HepG2 (cell line): ENCODE data around the gene FANCD2OS. TPM values are rescaled to one million over a fixed set of nuclear protein-coding genes. Genes with fewer than 3 reads are reported as not detected.

Experiments
- CENPX ChIP-seq: sonication (generic); formaldehyde crosslinking; IDR thresholded peaks from 2 replicates; pipeline ENCODE4 v1.9.0; 2021; ENCODE audit warnings: mild to moderate bottlenecking, missing genetic modification reagents, moderate library complexity
- FOXC1 ChIP-seq: sonication (generic); formaldehyde crosslinking; IDR thresholded peaks from 2 replicates; pipeline ENCODE4 v1.8.0; 2022; ENCODE audit warnings: mild to moderate bottlenecking, missing genetic modification reagents, borderline replicate concordance
- FOXP4 ChIP-seq: sonication (generic); formaldehyde crosslinking; IDR thresholded peaks from 2 replicates; pipeline ENCODE4 v1.4.0; 2020; ENCODE audit warnings: missing genetic modification reagents
- GTF3A ChIP-seq: sonication (generic); formaldehyde crosslinking; conservative IDR thresholded peaks from 2 replicates; pipeline ENCODE4 v1.4.0; 2020; ENCODE audit warnings: mild to moderate bottlenecking, missing genetic modification reagents
- HIC2 ChIP-seq: sonication (generic); formaldehyde crosslinking; IDR thresholded peaks from 2 replicates; pipeline ENCODE4 v1.9.0; 2022; ENCODE audit warnings: low read depth, missing genetic modification reagents
- HNRNPH1 ChIP-seq: fragments of 200-400 bp; formaldehyde crosslinking; optimal IDR thresholded peaks from 2 replicates; pipeline ENCODE3; 2017; ENCODE audit warnings: mild to moderate bottlenecking, low read depth, low read length
- JDP2 ChIP-seq: sonication (generic); formaldehyde crosslinking; IDR thresholded peaks from 2 replicates; pipeline ENCODE4 v1.8.1; 2022; ENCODE audit warnings: missing genetic modification reagents, borderline replicate concordance
- KDM5A ChIP-seq: fragments of 200-600 bp; sonication (generic); IDR thresholded peaks from 2 replicates; pipeline ENCODE4 v1.7.0; 2018; ENCODE audit warnings: antibody characterized with exemption, mild to moderate bottlenecking, low read length, borderline replicate concordance
- POGZ ChIP-seq: sonication (generic); formaldehyde crosslinking; IDR thresholded peaks from 2 replicates; pipeline ENCODE4 v1.4.0; 2020; ENCODE audit warnings: mild to moderate bottlenecking, missing genetic modification reagents
- RBFOX2 ChIP-seq: fragments of 200-400 bp; formaldehyde crosslinking; IDR thresholded peaks from 2 replicates; pipeline ENCODE4 v1.6.1; 2017; ENCODE audit warnings: low read depth, mild to moderate bottlenecking, low read length
- REST ChIP-seq, 2 experiments: IDR thresholded peaks; 2 replicates each; pipeline ENCODE4 v1.6.1; 2011 to 2012; ENCODE audit warnings: low read length in 2 of 2, borderline replicate concordance in 1 of 2, low read depth in 1 of 2, mild to moderate bottlenecking in 1 of 2, moderate library complexity in 1 of 2
- SETDB1 ChIP-seq: sonication (generic); formaldehyde crosslinking; IDR thresholded peaks from 2 replicates; pipeline ENCODE4 v1.5.1; 2020; ENCODE audit warnings: missing genetic modification reagents, mild to moderate bottlenecking, borderline replicate concordance
- SIN3A ChIP-seq: IDR thresholded peaks from 2 replicates; pipeline ENCODE4 v1.6.1; 2011; ENCODE audit warnings: low read depth, mild to moderate bottlenecking, control low read depth, low read length, borderline replicate concordance
- SNAPC2 ChIP-seq: sonication (generic); formaldehyde crosslinking; IDR thresholded peaks from 2 replicates; pipeline ENCODE4 v1.8.1; 2022; ENCODE audit warnings: mild to moderate bottlenecking, missing genetic modification reagents
- THAP11 ChIP-seq: IDR thresholded peaks from 2 replicates; pipeline ENCODE4 v1.6.1; 2016; ENCODE audit warnings: missing biosample characterization, missing genetic modification reagents
- TIGD3 ChIP-seq: sonication (generic); formaldehyde crosslinking; IDR thresholded peaks from 2 replicates; pipeline ENCODE4 v1.5.1; 2020; ENCODE audit warnings: mild to moderate bottlenecking, missing genetic modification reagents, borderline replicate concordance
- XBP1 ChIP-seq: sonication (generic); formaldehyde crosslinking; IDR thresholded peaks from 2 replicates; pipeline ENCODE4 v1.5.0; 2020; ENCODE audit warnings: missing genetic modification reagents
- ZNF160 ChIP-seq: sonication (generic); formaldehyde crosslinking; IDR thresholded peaks from 2 replicates; pipeline ENCODE4 v1.8.0; 2022; ENCODE audit warnings: mild to moderate bottlenecking, inconsistent platforms, missing genetic modification reagents
- ZNF678 ChIP-seq: sonication (generic); formaldehyde crosslinking; IDR thresholded peaks from 2 replicates; pipeline ENCODE4 v1.4.0; 2020; ENCODE audit warnings: mild to moderate bottlenecking, missing genetic modification reagents
- ZNF777 ChIP-seq: sonication (generic); formaldehyde crosslinking; IDR thresholded peaks from 2 replicates; pipeline ENCODE4 v1.4.0; 2020; ENCODE audit warnings: missing genetic modification reagents
- polyA plus RNA-seq, 8 experiments: library from polyadenylated mRNA; depleted of rRNA in 3 of 8; stranded (reverse) in 7 of 8; unstranded in 1 of 8; fragments of >200 nt; fragmentation: Illumina TruSeq in 4 of 8; extraction: Trizol in 4 of 8; gene quantifications; 2 replicates each; pipeline versions ENCODE4 v1.2.1 to v1.2.3, GENCODE V29; 2011 to 2016; ENCODE audit warnings: low read depth in 4 of 8, missing spikeins in 1 of 8, mixed read lengths in 1 of 8; ENCODE audit not compliant: insufficient read depth in 1 of 8
- total RNA-seq, 5 experiments: library from RNA; depleted of rRNA; stranded (reverse); fragments of >200 nt; fragmentation: Illumina TruSeq; extraction: Trizol; gene quantifications; 2 replicates each; pipeline ENCODE4 v1.2.3, GENCODE V29; 2016; ENCODE audit warnings: low read depth in 1 of 5

FANCD2OS gene
- total and polyA plus RNA-seq, 2 of the 13 experiments (the other 11 are each of a cell fraction or from before 2014, with no cell fraction given): not detected

GRCh38 chr3:10115326-10116137, 7.5 kb upstream of the FANCD2OS start, which contains the start of gene BRK1 (continued):
- TF ChIP-seq FOXC1 (CRISPR knock-in tag): peak; percentile 72
- TF ChIP-seq GTF3A (CRISPR knock-in tag): no peak
- TF ChIP-seq JDP2: no peak
- no peak for TF ChIP-seq ZNF678 (CRISPR knock-in tag)
- TF ChIP-seq THAP11 (CRISPR knock-in tag): peak; percentile 81
- TF ChIP-seq REST (IDR thresholded peaks at IDR 0.05; ENCODE audit: borderline replicate concordance in 1 of 2, low read depth in 1 of 2, low read length in 2 of 2): peak in 1 of 2 experiments; percentile 43; a peak in 1 of 4 replicates
- no peak for TF ChIP-seq ZNF160
- TF ChIP-seq POGZ (CRISPR knock-in tag): no peak
- no peak for TF ChIP-seq SETDB1 (CRISPR knock-in tag)
- TF ChIP-seq SIN3A: peak; percentile 81
- peak; percentile 18; the same call in 1 of the 2 replicates for TF ChIP-seq FOXP4 (CRISPR knock-in tag)
- peak; percentile 90 for TF ChIP-seq RBFOX2
- peak; percentile 84 for TF ChIP-seq XBP1 (CRISPR knock-in tag)
- no peak for TF ChIP-seq SNAPC2 (CRISPR knock-in tag)
- no peak for TF ChIP-seq HIC2 (CRISPR knock-in tag)
- TF ChIP-seq KDM5A: peak; percentile 82
- TF ChIP-seq ZNF777 (CRISPR knock-in tag): peak; percentile 87
- TF ChIP-seq CENPX (CRISPR knock-in tag): no peak
- TF ChIP-seq HNRNPH1: no peak
- TF ChIP-seq TIGD3: no peak
